ENCODE results near the gene CUX1.
"Not testable (repeated sequence)": the region's sequence is repeated elsewhere in the genome, so short reads cannot be mapped to it uniquely, and the experiment has no call there.

The CUX1 gene

DNA sequence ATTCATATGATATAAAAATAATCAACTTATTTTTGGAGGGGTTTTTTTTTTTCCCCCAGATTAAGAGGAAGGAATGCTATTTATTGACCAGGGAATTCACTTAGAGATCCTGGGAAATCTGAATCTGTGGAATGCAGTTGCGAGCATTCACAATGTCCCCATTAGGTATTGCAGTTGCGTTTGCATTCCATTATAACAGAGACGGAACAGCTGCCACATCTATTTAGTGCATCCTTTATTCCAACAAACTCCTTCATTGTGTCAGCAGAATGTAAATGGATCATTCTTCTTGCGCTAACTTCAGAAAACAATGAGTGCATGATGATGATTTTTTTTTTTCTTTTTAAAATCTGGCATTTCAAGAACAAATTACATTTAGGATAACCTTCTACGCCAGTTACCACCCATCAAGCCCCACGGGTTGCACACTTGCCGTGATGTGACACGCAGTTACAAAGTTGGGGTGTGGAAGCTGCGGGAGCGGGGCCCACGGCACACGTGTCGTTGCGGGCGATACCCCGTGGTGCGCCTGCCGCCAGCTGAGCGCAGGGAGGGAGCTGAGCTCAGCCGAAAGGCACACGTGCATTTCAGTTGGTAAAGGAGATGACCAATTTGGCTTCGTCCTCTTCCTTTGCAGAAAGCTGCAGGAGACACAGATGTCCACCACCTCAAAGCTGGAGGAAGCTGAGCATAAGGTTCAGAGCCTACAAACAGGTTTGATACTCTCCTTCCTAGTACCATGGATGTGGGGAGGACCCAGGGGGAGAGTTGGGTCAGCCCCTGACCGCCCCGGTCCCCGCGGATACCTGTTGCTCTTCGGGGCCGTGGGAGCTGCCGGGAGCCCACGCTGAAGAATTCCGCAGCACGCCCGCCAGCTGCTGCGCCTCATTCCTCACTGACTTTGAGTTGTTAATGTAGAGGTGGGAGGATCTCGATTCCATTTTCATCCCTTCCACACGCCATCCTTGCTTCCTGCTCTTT lies 293.9 kb downstream of the CUX1 start:
- DNase-seq: no peak

GRCh38 chr7:102115181-102115580 lies 297.8 kb downstream of the CUX1 start:
- no peak for DNase-seq

DNA sequence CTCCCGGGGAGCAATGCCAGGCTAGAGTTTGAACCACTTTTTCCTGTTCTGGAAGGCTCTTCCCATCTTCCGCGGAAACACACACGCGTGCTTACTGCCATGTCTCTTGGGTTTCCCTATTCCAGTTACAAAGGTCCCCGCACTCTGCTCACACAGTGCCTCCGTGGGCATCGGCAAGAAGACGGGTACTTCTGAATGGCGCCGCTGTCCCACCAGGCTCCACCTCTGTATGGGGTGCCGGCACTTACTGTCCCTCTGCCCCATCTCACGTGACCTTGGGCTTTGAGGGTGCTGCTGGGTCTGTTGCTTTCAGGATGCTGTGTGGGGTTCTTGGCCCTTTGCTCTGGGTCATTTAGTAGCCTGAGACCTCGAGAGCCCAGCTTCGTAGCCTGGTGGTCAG lies 298.5 kb downstream of the CUX1 start:
- no peak for DNase-seq

- no peak for DNase-seq
Measured at GRCh38 chr7:102117743-102118142, 300.3 kb downstream of the CUX1 start.

GRCh38 chr7:102119213-102119651 lies 301.8 kb downstream of the CUX1 start:
- no peak for DNase-seq

DNA sequence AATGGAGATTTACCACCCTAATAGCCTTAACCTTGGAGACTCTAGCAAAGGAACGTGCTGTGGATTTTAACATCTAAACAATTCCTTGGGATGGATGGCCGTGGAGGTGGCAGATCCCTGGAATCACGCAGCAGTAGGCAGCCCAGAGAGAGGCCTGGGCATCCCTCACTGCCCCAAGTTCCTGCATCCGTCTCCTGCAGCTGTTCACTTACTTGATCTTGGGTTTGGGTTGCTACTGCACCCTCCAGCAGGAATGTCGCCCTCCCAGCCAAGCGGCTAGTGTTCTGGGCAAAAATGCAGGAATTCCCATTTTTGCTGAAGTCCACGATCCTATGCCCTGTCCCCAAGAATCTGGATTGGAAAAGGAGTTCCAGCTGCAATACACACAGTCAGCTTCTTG lies 302.5 kb downstream of the CUX1 start:
- no peak for DNase-seq

DNA sequence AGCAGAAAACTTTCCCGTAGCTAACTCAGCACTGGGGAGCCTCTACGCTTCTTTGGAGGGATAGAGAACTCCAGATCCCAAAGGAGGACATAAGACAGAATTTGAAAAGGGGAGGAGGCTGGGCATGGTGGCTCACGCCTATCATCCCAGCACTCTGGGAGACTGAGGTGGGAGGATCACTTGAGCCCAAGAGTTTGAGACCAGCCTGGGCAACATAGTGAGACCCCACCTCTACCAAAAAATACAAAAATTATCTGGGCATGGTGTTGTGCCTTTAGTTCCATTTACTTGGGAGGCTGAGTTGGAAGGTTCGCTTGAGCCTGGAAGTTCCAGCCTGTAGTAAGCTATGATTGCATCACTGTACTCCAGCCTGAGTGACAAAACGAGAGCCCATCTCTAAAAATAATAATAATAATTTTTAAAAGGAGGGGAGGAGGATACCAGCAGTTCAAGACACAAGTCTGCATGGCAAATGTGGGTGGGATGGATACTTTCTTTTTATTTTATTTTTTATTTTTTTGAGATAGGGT lies 303.3 kb downstream of the CUX1 start:
- DNase-seq: no peak

DNA sequence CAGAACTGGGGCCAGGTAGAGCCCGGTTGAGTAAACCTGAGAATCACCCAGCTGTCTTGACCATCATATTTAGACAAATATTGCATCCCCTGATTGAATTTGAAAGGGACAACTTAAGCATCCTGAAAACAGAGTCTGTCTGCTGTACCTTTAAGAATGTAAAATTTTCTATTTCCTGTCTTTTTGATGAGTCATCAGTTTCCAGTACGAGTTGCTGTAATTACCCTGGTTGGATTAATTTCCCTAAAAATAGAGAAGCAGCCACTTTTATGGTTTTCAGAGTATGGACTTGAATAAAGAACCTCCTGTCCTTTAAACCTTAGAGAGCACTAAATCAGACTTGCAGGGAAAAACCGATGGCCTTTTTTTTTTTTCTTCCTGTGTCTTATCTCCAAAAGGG lies 304.6 kb downstream of the CUX1 start:
- DNase-seq: no peak

DNA sequence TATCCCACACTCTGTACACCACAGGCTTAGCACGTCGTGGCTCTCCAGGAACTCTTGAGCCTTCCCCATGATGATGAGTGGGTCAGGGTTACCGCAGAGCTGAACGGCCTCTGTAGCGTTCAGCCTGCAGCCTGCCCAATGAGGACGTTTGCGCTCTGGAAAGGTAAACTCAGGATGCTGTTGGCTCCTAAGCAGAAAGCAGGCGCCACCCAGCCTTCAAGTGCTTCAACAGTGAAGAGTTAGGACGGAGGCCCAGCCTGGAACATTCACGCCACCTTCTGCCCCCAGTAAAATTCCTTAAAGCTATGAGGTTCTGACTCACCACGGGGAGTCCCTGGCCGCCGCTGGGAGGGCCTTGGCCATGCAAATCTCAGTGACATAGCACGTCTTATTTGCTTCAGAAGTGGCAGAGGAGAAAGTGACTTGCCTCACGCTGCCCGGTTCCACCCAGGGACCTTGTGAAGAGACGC lies 307.7 kb downstream of the CUX1 start:
- DNase-seq: no peak

DNA sequence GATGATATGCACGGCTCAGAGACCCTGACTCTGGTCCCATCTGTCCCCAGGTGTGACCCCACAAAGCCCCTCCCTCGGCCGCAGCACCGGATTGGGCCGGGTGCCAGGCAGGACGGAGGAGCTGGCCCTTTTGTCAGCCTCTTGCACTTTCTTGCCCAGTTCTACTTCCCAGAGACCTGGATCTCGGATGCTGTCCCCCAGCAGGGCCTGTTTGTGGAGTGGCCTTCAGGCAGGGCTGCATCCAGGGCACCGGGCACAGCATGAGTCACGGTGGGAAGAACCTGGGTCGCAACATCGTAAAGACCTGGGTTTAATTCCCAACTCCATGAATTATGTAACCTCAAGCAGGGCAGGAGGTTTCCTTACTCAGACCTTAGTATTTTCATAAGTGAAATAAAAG lies 310.9 kb downstream of the CUX1 start:
- no peak for DNase-seq

DNA sequence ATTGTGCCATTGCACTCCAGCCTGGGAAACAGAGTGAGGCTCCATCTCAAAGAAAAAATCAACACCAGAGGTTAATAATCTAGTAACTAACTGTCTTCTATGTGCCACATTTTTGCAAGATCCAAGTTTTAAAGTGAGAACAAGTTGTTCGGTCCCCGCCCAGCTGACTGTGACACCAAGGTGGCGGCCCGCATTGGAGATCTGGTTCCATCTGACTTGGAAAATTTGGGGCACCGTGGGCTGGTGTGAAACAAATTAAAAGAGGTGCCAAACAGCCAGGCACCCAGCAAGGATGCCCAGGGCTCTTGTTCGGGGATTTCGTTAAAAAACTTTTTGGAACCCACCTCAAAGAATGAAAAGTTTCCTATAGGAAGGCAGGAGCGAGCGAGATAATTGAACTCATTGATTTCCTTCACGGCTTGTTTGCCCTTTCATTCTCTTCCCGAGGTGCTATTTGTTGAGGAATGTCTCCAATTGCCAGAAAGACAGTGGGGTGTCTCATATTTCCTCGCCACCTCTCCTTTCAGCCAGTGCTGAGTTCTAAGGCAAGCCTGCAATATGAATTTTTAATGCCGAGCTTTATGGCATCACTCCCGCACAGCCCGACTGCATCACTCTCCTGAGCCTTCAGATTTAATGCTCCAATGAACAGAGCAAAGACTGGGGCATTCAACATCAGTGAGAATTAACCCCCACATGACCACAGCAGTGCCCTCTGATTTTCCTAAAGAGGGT lies 312.4 kb downstream of the CUX1 start:
- DNase-seq: no peak

- DNase-seq: no peak
Measured at GRCh38 chr7:102132209-102132752, 314.9 kb downstream of the CUX1 start.

GRCh38 chr7:102138676-102139075 lies 321.2 kb downstream of the CUX1 start:
- no peak for DNase-seq

DNA sequence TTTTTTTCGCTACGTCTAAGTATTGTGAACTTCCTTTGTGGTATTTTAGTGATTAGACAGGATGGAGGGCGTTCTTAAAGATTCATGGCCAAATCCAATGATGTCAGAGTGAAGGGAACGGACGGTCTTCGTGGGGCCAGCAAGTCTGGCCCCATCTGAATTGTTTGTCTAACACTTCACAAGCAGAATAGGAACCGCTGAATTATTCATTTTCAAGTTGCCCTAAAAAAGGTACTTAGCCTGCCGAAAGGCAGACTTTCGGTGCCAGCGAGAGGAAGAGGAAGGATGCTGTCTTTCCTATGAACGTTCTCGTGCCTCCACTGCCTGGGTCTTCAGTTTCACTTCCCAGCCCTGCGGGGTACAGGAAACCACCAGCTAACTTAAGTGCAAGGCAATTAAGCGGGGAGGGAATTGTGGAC lies 323.5 kb downstream of the CUX1 start:
- DNase-seq: no peak

DNA sequence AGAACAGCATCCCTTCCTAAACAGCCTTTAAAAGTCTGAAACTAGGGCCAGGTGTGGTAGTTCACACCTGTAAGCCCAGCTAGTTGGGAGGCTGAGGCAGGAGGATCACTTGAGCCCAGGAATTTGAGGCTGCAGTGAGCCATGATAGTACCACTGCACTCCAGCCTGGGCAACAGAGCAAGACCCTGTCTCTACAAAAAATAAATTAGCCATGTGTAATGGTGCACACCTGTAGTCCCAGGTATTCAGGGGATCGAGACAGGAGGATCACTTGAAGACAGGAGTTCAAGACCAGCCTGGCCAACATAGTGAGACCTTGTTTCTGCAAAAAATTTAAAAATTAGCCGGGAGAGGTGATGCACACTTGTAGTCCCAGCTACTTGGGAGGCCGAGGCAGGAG lies 325.0 kb downstream of the CUX1 start:
- DNase-seq: not testable (repeated sequence)

DNA sequence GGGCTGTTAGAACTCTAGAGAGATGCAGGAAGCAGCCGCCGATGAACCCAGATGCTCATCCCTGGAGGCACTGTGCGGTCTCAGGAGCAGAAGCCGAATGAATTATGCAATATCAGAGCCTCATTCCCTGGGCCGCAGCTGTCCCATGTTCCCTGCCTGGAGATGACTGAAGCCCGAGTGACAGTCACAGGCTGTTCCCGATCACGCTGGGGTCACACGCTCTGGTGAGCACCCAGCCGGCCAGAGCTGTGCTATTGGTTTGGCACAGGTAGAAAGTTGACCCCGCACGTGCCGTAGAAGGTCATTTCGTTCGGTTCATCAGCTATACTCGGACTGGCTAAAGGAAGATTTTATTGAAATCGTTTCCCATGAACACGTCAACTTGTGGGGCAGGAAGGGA lies 328.7 kb downstream of the CUX1 start:
- no peak for DNase-seq

GRCh38 chr7:102147008-102147407 lies 329.6 kb downstream of the CUX1 start:
- no peak for DNase-seq

- DNase-seq: no peak
Measured at GRCh38 chr7:102148799-102149198, 331.4 kb downstream of the CUX1 start.

DNA sequence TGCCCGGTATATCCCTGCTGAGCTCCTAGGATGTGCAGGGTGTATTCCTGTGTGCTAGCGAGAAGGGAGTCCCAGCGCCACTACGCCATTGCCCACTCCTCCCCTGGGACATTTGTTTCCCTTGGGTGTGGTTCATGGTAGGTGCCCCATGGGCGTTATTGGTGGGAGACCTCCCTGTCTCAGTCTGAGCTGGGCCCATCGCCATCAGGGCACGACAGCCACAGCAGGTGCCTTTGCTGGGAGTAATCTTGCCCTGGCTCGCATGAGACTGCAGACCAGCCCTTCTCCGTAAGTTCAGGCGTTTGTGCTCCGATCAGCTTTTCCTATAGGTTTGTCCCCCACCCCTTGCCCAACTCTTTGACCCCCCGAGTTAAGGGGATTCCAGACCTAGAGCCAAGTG lies 332.0 kb downstream of the CUX1 start:
- no peak for DNase-seq

DNA sequence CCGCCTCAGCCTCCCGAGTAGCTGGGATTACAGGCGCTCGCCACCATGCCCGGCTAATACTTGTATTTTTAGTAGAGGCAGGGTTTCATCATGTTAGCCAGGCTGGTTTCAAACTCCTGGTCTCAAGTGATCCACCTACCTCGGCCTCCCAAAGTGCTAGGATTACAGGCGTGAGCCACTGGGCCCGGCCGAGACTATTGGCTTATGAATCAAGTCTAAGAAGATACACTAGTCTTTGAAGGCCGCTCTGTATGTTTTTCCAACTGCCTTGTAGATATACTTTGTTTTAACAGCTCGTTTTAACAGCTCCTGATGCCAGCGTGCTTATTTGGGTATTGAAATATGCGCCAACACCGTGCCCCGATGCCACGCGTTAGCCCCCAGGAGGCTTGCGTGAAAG lies 332.8 kb downstream of the CUX1 start:
- no peak for DNase-seq

- no peak for DNase-seq
Measured at GRCh38 chr7:102152672-102153598, 335.5 kb downstream of the CUX1 start.

GRCh38 chr7:102153599-102153946 lies 336.1 kb downstream of the CUX1 start:
- no peak for DNase-seq
